ENCODE results near the gene TRIP12. TPM values are rescaled to one million over a fixed set of nuclear protein-coding genes. Genes with fewer than 3 reads are reported as not detected.
"Not testable (repeated sequence)": the region's sequence is repeated elsewhere in the genome, so short reads cannot be mapped to it uniquely, and the experiment has no call there.

The TRIP12 gene
- total RNA-seq = 100 to 1,000 TPM; 211 to 227 (median 221) TPM

DNA sequence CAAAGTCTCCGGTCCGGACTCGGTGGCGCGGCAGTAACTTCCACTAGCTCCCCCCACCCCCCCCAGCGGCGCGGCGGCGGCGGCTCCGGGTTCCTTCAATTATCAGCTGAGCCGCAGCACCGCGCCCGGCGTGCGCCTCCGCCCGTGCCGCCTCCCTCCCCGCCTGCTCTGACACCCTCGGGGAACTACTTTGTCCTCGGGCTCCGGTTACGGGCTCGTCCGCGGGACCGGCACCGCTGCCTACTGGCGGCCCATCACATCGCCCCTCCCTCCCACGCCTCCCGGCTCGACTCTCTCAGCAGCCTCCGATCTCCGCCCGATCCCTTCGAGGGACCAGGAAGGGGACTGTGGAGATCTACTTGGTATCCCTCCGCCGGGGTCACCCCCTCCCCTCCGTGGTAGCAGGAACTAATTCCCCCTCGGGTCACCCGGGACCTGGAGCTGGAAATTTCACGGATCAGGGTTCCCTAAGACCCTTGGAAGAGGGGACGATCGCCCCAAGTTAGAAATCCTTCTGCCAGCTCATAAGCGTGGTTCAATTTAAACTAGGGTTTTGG lies at the start of gene TRIP12:
Gene TRIP12, minus strand, starts transcription at position 118 of the 557 bp plus-strand sequence. CDS start 41,930 bp downstream, outside the sequence.
- H3K9me3 Mint-ChIP-seq = no peaks in the 10 kb centered on the region
- peaks cover 10% of the 10 kb centered on the region for H3K36me3 Mint-ChIP-seq (ENCODE audit: insufficient read depth)
- ATAC-seq (peak; percentile 77 to 80), DNase-seq (peak; percentile 83)
- peaks cover 34% of the 10 kb centered on the region for H3K4me1 Mint-ChIP-seq (ENCODE audit: low read depth)
- H3K4me3 Mint-ChIP-seq = peak within 1 kb of the TSS; percentile 97
- H3K27me3 Mint-ChIP-seq (ENCODE audit: low read depth) = no peaks in the 10 kb centered on the region

GRCh38 chr2:229971298-229971790 lies 49.5 kb upstream of the TRIP12 start:
- DNase-seq (no peak), ATAC-seq (no peak)
- peaks cover 2% of the 10 kb centered on the region for H3K36me3 Mint-ChIP-seq (ENCODE audit: insufficient read depth)
- no peaks in the 10 kb centered on the region for H3K9me3 Mint-ChIP-seq
- no peaks in the 10 kb centered on the region for H3K27me3 Mint-ChIP-seq (ENCODE audit: low read depth)
- no peak overlapping the region for H3K4me3 Mint-ChIP-seq
- H3K4me1 Mint-ChIP-seq (ENCODE audit: low read depth) = no peaks in the 10 kb centered on the region

GRCh38 chr2:229970406-229970805 lies 48.6 kb upstream of the TRIP12 start:
- Mint-ChIP-seq H3K4me3 (no peak overlapping the region), H3K9me3 (no peaks in the 10 kb centered on the region), H3K36me3 (ENCODE audit: insufficient read depth) (peaks cover 2% of the 10 kb centered on the region), H3K27me3 (ENCODE audit: low read depth) (no peaks in the 10 kb centered on the region), H3K4me1 (ENCODE audit: low read depth) (no peaks in the 10 kb centered on the region)
- DNase-seq (no peak), ATAC-seq (no peak)

GRCh38 chr2:229969921-229970320 lies 48.1 kb upstream of the TRIP12 start:
- no peak overlapping the region for H3K4me3 Mint-ChIP-seq
- ATAC-seq (no peak), DNase-seq (no peak)
- no peaks in the 10 kb centered on the region for H3K9me3 Mint-ChIP-seq
- no peaks in the 10 kb centered on the region for H3K4me1 Mint-ChIP-seq (ENCODE audit: low read depth)
- no peaks in the 10 kb centered on the region for H3K27me3 Mint-ChIP-seq (ENCODE audit: low read depth)
- H3K36me3 Mint-ChIP-seq (ENCODE audit: insufficient read depth) = peaks cover 2% of the 10 kb centered on the region

- H3K4me1 Mint-ChIP-seq (ENCODE audit: low read depth); ATAC-seq; DNase-seq; H3K4me3 Mint-ChIP-seq; H3K27me3 Mint-ChIP-seq (ENCODE audit: low read depth); H3K9me3 Mint-ChIP-seq; H3K36me3 Mint-ChIP-seq (ENCODE audit: insufficient read depth): not testable (repeated sequence)
Measured at GRCh38 chr2:229963596-229963995, 41.8 kb upstream of the TRIP12 start.

GRCh38 chr2:229956491-229956890 lies 34.7 kb upstream of the TRIP12 start:
- Mint-ChIP-seq H3K4me3 (no peak overlapping the region), H3K36me3 (ENCODE audit: insufficient read depth) (no peaks in the 10 kb centered on the region), H3K27me3 (ENCODE audit: low read depth) (no peaks in the 10 kb centered on the region), H3K4me1 (ENCODE audit: low read depth) (no peaks in the 10 kb centered on the region), H3K9me3 (no peaks in the 10 kb centered on the region)
- DNase-seq = no peak
- ATAC-seq = no peak

DNA sequence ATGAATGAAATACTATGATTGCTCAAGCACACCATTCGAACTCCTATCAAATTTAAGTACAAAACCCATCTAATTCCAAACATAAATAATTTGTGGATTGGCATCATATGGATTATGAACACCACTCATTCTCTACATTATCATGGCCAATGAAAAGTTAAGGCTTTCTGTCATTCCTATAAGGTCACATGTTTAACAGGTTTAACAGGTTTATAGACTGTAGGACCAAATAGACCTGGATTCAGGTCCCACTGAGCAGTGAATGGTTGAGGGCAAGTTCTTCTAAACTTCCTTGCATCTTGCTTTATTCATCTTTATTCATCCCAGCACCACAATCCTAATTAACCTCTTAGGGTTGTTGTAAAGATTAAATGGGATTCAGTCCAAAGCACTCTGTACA lies 33.9 kb upstream of the TRIP12 start:
- Mint-ChIP-seq H3K27me3 (ENCODE audit: low read depth) (no peaks in the 10 kb centered on the region), H3K4me3 (no peak overlapping the region), H3K4me1 (ENCODE audit: low read depth) (no peaks in the 10 kb centered on the region), H3K36me3 (ENCODE audit: insufficient read depth) (no peaks in the 10 kb centered on the region), H3K9me3 (no peaks in the 10 kb centered on the region)
- no peak for ATAC-seq
- no peak for DNase-seq

GRCh38 chr2:229952256-229952835 lies 30.5 kb upstream of the TRIP12 start:
- Mint-ChIP-seq H3K36me3 (ENCODE audit: insufficient read depth) (no peaks in the 10 kb centered on the region), H3K27me3 (ENCODE audit: low read depth) (no peaks in the 10 kb centered on the region), H3K4me1 (ENCODE audit: low read depth) (peaks cover 3% of the 10 kb centered on the region), H3K4me3 (no peak overlapping the region), H3K9me3 (no peaks in the 10 kb centered on the region)
- no peak for DNase-seq
- ATAC-seq = no peak

DNA sequence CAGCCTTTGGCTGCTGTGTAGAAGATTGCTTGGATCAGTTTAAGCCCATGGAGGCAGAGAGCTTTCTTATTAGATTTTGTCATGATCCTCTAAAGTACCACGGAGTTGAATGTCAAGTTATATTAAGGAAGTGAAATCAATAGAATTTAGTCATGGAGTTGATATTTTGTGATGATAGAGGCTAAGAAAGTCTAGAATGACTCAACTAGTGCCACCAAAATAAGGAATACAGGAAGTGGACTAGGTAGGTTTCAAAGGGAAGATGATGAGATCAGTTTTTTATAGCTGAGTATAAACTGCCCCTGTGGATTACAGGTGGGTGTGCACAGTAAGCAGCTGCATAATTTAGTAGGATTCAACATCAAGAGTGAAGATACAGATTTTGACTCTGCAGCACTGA lies 25.7 kb upstream of the TRIP12 start:
- H3K4me3 Mint-ChIP-seq = no peak overlapping the region
- H3K4me1 Mint-ChIP-seq (ENCODE audit: low read depth) = peaks cover 6% of the 10 kb centered on the region
- no peak for ATAC-seq
- H3K9me3 Mint-ChIP-seq = no peaks in the 10 kb centered on the region
- no peaks in the 10 kb centered on the region for H3K27me3 Mint-ChIP-seq (ENCODE audit: low read depth)
- DNase-seq = no peak
- no peaks in the 10 kb centered on the region for H3K36me3 Mint-ChIP-seq (ENCODE audit: insufficient read depth)

- ATAC-seq (no peak), DNase-seq (no peak)
- Mint-ChIP-seq H3K36me3 (ENCODE audit: insufficient read depth) (no peaks in the 10 kb centered on the region), H3K4me1 (ENCODE audit: low read depth) (peaks cover 6% of the 10 kb centered on the region), H3K4me3 (no peak overlapping the region), H3K9me3 (no peaks in the 10 kb centered on the region), H3K27me3 (ENCODE audit: low read depth) (no peaks in the 10 kb centered on the region)
Measured at GRCh38 chr2:229945975-229946374, 24.2 kb upstream of the TRIP12 start.

GRCh38 chr2:229943770-229944449 lies 22.1 kb upstream of the TRIP12 start:
- Mint-ChIP-seq H3K4me1 (ENCODE audit: low read depth) (peaks cover 6% of the 10 kb centered on the region), H3K27me3 (ENCODE audit: low read depth) (no peaks in the 10 kb centered on the region), H3K36me3 (ENCODE audit: insufficient read depth) (no peaks in the 10 kb centered on the region), H3K9me3 (no peaks in the 10 kb centered on the region), H3K4me3 (no peak overlapping the region)
- ATAC-seq (no peak), DNase-seq (no peak)

DNA sequence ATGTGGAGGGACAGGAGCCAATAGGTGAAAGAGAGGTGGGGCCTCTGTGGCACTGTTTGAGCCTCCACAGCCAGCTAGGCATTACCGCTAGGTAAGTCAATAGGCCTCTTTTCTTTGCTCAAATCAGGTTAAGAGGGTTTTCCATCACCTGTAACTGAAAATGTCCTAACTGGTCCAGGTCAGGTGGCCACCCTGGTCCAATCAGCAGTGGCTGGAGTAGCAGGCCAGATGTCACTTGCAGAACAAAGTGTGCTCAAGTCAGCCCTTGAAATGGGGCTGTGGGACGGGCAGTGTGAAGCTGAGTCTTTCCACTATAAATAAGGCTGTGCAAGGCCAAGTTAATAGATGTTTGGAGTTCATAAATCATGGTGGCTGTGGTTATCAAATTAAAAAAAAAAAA lies 21.4 kb upstream of the TRIP12 start:
- no peak for ATAC-seq
- Mint-ChIP-seq H3K4me3 (no peak overlapping the region), H3K27me3 (ENCODE audit: low read depth) (no peaks in the 10 kb centered on the region), H3K36me3 (ENCODE audit: insufficient read depth) (no peaks in the 10 kb centered on the region), H3K9me3 (no peaks in the 10 kb centered on the region), H3K4me1 (ENCODE audit: low read depth) (peaks cover 6% of the 10 kb centered on the region)
- no peak for DNase-seq

GRCh38 chr2:229942671-229943070 lies 20.9 kb upstream of the TRIP12 start:
- no peaks in the 10 kb centered on the region for H3K36me3 Mint-ChIP-seq (ENCODE audit: insufficient read depth)

DNA sequence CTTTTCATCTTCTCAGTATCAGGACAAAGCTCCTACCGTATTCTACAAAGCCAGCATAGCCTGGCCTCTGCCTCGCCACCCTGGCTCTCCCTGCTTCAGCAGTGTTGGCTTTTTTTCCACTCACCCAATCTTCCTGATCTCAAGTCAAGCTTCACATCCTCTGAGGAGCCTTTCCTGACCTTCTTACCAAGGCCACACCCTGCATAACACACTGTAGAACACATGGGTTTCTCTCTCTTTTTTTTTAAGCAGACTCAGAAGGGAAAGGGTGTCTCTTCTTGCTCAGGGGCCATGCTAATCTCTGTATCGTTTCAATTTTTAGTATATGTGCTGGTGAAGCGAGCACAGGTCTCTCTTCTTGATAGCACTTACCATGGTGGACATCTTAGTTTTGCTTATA lies 15.7 kb upstream of the TRIP12 start:
- Mint-ChIP-seq H3K27me3 (ENCODE audit: low read depth) (no peaks in the 10 kb centered on the region), H3K4me1 (ENCODE audit: low read depth) (no peaks in the 10 kb centered on the region), H3K9me3 (no peaks in the 10 kb centered on the region), H3K4me3 (no peak overlapping the region), H3K36me3 (ENCODE audit: insufficient read depth) (peaks cover 1% of the 10 kb centered on the region)
- ATAC-seq (no peak), DNase-seq (no peak)

More at GRCh38 chr2:229942671-229943070, 20.9 kb upstream of the TRIP12 start:
- DNase-seq (no peak), ATAC-seq (no peak)
- Mint-ChIP-seq H3K4me3 (no peak overlapping the region), H3K4me1 (ENCODE audit: low read depth) (peaks cover 6% of the 10 kb centered on the region), H3K27me3 (ENCODE audit: low read depth) (no peaks in the 10 kb centered on the region), H3K9me3 (no peaks in the 10 kb centered on the region)

DNA sequence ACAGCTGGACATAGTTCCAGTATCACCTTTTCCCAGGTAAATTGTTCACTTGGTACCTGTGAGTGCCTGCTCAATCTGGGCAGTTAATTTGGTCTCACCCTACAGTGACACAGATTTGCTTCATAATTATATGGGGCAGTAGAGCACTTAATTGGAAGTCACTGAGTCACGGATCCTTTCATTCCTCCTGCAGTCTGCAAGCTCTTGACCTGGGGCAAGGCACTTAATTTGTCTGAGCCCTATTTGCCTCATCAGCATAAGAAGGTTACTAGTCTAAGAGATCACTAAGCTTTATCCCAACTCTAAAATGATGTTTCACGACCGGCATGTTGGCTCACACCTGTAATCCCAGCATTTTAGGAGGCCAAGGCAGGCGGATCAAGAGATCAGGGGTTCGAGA lies 9.4 kb upstream of the TRIP12 start:
- no peaks in the 10 kb centered on the region for H3K9me3 Mint-ChIP-seq

More for the DNA sequence above, 9.4 kb upstream of the TRIP12 start:
- ATAC-seq = no peak
- no peak for DNase-seq
- Mint-ChIP-seq H3K36me3 (ENCODE audit: insufficient read depth) (peaks cover 1% of the 10 kb centered on the region), H3K4me1 (ENCODE audit: low read depth) (peaks cover 8% of the 10 kb centered on the region), H3K4me3 (no peak overlapping the region), H3K27me3 (ENCODE audit: low read depth) (no peaks in the 10 kb centered on the region)

Data from activated T-cell treated with anti-CD3 and anti-CD28 coated beads, Interleukin-2, amount 50 U/mL, for 4 hours (primary cell).